GM19099 (cell line): Measurements from ENCODE around the gene VNN1.

ENCODE experiments used
- POLR2A ChIP-seq: IDR thresholded peaks from 3 replicates; pipeline ENCODE4 v1.6.1; 2011; ENCODE audit warnings: low read depth; ENCODE audit not compliant: insufficient read length; ENCODE audit errors: extremely low read depth

The VNN1 gene

DNA sequence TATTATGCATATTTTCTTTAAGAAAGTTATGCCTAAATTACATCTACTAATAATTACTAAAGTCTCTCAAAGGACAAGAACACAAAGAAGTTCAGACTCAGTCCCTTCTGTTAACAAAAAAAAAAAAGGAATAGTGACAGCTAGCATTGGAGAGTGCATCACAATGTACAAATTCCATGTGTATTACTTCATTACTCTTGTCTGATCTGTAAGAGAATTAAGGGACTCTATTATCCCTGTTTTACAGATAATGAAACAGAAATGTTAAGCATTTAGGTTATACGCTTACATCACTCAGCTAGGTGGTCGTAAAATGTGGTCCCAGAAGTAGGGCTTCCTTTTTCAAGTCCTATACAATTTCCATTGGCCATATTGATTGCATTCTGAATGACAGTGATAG, 17.2 kb upstream of the VNN1 start:
- no peak for TF ChIP-seq POLR2A

DNA sequence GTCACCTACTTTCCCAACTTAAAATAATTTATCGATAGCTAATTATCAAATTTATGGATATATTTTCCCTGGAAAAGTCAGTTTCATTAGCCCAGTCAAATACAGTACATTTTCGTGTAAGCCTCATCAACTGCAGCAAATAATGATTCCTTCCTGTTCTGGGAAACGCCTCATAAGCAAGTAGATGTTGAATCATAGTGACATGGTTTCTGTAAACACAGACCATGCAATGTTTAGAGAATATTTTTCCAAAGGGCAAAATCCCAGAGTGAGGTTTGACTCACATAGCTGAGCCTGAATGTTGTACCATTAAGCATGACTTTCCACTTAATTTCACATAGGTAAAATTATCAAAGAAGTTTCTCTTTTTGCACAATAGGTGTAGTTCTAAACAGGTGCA, 16.7 kb upstream of the VNN1 start:
- TF ChIP-seq POLR2A: no peak

DNA sequence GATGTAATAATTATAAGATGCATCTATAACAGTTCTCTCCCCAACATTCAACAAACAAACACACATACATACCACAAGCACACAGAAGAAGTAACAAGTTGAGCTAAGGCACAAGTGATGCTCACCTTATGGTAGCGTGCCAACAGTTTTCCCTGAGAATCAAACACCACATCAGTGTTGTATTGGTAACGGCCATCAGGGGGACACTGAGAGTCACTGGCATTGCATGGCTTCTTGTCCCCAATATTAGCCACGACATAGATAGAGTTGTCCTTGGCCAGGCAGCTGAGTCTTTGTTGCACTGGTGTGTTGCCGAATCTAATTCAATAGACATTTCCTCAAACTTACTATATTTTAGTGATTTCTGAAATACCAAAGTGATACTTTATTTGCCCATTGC, 14.8 kb upstream of the VNN1 start:
- TF ChIP-seq POLR2A: no peak

GRCh38 chr6:132726608-132726975, 12.7 kb upstream of the VNN1 start:
- no peak for TF ChIP-seq POLR2A

- no peak for TF ChIP-seq POLR2A
Observed at GRCh38 chr6:132725947-132726607, 12.2 kb upstream of the VNN1 start.

DNA sequence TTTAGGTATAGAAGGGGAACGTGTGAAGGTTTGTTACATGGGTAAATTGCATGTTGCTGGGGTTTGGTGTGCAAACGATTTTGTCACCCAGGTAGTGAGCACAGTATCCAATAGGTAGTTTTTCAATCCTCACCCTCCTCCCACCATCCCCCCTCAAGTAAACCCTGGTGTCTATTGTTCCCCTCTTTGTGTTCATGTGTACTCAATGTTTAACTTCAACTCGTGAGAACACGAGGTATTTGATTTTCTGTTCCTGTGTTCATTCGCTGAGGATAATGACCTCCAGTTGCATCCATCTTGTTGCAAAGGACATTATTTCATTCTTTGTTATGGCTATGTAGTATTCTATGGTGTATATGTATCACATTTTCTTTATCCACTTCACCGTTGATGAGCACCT, 11.6 kb upstream of the VNN1 start:
- no peak for TF ChIP-seq POLR2A

DNA sequence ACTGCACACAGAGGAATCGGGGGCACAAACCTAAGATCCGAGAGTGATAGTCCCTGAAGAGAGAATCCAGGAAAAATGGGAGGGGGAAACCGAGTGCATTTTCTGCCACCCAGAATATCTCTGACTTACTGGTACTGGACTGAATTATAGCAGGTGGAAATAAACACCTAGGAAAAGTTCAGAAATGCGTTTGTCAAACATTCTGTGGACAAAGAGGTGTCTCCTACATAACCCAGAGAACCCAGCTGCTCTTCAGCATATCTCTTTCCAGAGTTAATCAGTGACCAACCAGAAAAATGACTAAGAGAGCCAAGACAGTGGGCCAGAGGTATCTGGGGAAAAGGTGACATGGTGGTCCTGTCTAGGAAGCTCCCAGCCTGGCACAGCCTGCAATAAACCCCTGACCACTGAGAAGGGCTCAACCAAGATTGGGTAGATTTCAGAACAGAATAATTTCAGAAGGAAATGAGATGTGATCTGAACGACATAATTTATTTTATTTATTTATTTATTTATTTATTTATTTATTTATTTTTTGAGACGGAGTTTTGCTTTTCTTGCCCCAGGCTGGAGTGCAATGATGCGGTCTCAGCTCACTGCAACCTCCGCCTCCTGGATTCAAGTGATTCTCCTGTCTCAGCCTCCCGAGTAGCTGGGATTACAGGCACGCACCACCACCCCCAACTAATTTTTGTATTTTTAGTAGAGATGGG, 6.0 kb upstream of the VNN1 start:
- no peak for TF ChIP-seq POLR2A

- no peak for TF ChIP-seq POLR2A
Observed at GRCh38 chr6:132715881-132716637, 2.2 kb upstream of the VNN1 start.

DNA sequence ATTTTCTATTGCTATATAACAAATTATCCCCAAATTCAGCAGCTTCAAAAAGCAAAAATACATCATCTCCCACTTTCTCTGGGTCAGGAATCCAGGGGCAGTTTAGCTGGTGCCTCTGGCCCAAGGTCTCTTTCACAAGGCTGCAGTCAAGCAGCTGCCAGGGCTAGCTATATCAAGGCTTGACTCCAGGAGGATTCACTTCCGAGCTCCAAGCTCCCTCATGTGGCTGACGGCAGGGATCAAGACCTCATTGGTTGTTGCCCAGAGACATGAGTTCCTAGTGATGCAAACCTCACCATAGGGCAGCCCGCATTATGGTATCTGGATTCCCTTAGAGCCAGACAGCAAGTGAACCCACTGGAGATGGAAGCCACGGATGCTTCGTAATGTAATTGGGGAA, 1.3 kb upstream of the VNN1 start:
- TF ChIP-seq POLR2A: no peak

- no peak for TF ChIP-seq POLR2A
Observed at GRCh38 chr6:132714160-132714559, 305 bp upstream of the VNN1 start.

DNA sequence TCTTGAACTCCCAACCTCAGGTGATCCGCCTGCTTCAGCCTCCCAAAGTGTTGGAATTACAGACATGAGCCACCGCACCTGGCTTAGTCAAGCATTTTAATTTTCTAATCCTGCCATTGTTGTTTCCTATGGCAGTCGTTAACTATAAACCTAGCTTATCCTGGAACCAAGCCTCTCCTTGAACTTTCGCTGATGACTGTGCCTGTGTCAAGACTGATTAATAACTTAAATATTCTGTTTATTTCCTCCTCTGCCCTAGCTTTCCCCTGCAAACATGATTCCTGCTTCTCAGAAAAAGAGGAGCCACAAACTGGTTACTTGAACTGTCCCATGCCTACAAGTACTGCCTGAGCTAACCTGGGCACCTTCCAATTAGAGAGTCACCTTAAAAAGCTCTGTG, 1.5 kb downstream of the VNN1 start:
- TF ChIP-seq POLR2A: no peak

GRCh38 chr6:132708771-132709170, 5.1 kb downstream of the VNN1 start:
- no peak for TF ChIP-seq POLR2A

DNA sequence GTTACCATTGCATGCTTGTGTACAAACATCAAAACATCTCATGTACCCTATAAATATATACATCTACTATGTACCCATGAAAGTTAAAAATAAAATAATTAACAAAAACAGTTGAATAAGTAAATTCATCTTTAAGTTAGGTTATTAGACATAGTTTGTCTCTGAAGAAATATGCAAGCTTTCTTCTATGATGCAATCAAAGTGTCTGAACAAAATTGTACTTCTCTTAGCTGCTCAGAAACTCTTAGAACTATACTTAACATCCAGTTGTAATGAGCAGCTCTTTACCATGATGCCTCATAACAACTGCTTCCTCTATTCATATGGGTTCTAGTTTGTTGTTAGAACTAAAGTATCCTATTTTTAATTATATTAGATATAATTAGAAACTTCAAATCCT, 5.9 kb downstream of the VNN1 start:
- TF ChIP-seq POLR2A: no peak

- TF ChIP-seq POLR2A: no peak
Observed at GRCh38 chr6:132703936-132704335, 9.9 kb downstream of the VNN1 start.

GRCh38 chr6:132698608-132699007, 15.2 kb downstream of the VNN1 start:
- no peak for TF ChIP-seq POLR2A

DNA sequence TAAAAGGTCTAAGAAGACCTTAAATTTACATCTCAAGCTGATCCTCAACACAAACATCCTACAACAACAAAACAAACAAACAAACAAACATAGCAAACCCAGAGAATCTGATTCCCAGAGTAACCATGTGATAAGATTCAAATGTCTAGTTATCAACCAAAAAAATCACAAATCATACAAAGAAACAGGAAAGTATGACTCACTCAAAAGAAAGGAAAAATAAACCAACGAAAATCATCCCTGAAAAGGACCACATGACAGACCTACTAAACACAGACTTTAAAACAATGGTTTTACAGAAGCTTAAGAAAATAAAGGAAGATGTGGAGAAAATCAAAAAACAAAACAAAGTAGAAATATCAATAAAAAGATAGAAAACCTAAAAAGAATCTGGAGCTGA, 18.1 kb downstream of the VNN1 start:
- TF ChIP-seq POLR2A: no peak
